GM12872 (cell line): Measurements from ENCODE around the gene TTLL3.

Experiments used
- TF ChIP-seq, protein P1 (sequence below): IDR thresholded peaks from 3 replicates; pipeline ENCODE4 v1.5.1; 2011; ENCODE audit warnings: low read depth, mild to moderate bottlenecking, low read length, moderate library complexity; ENCODE audit not compliant: insufficient read depth

The TTLL3 gene, protein sequence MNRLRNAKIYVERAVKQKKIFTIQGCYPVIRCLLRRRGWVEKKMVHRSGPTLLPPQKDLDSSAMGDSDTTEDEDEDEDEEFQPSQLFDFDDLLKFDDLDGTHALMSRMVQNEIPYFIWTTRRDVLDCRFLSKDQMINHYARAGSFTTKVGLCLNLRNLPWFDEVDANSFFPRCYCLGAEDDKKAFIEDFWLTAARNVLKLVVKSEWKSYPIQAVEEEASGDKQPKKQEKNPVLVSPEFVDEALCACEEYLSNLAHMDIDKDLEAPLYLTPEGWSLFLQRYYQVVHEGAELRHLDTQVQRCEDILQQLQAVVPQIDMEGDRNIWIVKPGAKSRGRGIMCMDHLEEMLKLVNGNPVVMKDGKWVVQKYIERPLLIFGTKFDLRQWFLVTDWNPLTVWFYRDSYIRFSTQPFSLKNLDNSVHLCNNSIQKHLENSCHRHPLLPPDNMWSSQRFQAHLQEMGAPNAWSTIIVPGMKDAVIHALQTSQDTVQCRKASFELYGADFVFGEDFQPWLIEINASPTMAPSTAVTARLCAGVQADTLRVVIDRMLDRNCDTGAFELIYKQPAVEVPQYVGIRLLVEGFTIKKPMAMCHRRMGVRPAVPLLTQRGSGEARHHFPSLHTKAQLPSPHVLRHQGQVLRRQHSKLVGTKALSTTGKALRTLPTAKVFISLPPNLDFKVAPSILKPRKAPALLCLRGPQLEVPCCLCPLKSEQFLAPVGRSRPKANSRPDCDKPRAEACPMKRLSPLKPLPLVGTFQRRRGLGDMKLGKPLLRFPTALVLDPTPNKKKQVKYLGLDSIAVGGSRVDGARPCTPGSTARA

DNA sequence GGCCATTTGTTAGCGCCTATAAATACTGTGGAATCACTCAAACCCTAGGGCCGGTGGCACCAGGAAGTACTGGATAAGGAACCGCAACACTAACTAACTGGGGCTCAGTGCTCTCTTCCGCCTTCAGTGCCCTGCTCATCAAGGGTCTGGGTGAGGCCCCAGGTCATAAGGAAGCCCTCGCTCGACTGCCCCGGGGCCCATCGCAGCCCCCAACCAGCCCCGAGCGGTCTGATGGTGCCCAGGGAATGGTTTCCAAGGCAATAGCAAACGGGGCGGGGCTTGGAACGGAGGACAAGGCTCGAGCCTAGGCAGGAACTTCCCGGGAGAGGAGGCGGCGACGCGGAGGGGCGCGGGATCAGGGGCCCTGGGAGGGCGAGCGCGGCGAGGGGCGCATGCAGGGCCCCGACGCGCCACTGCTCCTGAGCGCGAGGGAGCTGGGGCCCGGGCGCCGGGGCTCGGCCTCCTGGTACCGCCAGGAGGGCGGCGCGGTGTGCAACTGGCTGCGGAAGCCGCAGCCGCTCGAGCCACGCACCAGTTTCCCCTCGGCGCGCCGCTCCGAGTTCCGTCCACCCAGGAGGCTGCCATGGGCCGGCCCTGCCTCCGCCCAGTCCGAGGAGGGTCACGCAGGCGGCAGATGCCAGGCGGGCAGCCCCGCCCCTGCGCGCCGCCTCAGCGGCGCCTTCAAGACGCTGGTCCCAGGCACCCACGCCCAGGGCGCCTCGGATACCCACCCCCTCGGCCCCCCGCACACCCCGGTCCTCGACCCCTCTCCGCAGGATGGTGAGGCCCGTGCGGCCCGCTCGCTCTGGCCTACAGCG is at the start of gene TTLL3:
TSS of gene TTLL3 (plus strand) at position 648 of the 818 bp plus-strand sequence. CDS start 400 bp downstream, outside the sequence.
- TF ChIP-seq, protein P1, sequence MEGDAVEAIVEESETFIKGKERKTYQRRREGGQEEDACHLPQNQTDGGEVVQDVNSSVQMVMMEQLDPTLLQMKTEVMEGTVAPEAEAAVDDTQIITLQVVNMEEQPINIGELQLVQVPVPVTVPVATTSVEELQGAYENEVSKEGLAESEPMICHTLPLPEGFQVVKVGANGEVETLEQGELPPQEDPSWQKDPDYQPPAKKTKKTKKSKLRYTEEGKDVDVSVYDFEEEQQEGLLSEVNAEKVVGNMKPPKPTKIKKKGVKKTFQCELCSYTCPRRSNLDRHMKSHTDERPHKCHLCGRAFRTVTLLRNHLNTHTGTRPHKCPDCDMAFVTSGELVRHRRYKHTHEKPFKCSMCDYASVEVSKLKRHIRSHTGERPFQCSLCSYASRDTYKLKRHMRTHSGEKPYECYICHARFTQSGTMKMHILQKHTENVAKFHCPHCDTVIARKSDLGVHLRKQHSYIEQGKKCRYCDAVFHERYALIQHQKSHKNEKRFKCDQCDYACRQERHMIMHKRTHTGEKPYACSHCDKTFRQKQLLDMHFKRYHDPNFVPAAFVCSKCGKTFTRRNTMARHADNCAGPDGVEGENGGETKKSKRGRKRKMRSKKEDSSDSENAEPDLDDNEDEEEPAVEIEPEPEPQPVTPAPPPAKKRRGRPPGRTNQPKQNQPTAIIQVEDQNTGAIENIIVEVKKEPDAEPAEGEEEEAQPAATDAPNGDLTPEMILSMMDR: no peak

DNA sequence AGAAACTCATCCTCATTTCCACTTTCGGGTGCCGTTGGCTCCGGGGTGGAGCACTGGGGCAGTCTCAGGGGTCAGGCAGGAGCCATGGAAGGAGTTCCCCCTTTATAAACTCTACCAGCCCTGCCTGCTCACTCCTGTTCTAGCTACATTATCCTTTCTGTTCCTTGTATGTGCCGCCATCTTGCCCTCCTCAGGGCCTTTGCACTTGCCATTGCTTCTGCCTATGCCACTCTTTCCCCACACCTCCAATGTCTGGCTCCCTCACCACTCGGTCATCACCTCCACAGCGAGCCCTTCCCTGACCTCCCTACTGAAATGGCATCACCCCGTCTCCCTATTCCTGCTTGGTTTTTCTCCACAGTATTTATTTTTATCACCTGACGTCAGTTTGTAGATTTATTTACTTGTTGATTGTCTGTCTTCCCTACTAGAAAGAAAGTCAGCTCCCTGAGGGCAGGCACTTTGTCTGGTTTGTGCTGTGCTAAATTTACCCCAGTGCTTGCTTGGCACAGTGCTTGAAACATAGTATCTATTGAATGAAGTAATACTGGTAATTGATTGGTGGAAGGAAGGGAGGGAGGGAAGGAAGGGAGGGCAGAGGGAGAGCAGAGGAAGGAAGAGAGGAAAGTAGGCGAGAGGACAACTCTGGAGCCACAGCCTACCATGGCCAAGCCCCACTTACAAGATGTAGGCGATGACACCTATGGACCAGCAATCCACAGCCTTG is 49.1 kb upstream of the TTLL3 start:
- TF ChIP-seq, protein P1: no peak

DNA sequence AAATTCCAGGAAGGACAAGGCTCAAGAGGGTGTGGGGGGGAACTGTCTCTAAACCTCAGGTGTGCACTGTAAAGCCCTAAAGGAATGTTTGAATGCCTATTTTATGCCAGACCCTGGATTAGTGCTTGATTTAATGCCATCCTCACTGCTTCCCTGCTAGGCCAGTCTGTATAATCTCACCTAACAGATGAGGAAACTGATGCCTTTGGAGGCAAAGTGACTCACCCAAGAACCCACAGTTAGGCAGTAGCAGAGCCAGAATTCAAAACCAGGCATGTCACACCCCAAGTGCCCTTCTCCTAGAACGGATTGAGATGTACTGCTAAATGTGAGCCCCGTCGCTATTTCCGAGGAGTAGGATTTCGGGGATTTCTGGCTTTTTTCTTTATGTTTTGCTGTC is 48.1 kb upstream of the TTLL3 start:
- TF ChIP-seq, protein P1: no peak

DNA sequence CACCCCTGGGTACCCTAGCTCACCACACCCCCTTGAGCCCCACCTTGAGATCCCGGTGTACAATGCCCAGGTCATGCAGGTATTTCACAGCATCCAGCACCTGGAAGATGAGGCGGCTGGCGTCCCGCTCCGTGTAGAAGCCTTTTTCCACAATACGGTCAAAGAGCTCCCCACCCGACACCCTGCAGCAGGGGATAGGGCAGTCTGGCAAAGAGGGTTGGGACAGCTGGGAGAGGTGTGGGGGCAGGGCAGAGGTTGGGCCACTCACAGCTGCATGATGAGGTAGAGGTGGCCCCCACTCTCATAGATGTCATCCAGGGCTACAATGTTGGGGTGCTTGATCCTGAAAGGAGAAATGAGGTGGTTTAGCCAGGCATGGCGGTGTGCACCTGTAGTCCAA is 47.2 kb upstream of the TTLL3 start:
- TF ChIP-seq, protein P1: no peak

DNA sequence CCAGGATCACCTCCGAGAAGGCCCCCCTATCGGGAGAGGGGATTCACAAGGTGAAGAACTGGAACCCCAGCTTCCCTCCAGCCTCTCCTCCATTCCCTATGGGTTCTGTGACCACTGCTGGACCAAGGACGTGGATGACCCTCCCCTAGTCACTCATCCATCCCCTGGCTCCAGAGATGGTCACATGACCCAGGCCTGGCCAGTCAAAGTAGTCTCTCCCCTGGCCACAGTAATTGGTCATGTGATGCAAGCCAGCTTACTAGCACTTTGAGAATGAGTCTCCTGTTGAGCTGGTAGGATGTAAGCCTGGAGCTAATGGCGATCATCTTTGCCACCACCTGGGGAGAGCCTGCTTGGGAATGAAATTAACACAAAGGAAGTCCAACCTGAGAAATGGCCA is 44.2 kb upstream of the TTLL3 start:
- TF ChIP-seq, protein P1: no peak

DNA sequence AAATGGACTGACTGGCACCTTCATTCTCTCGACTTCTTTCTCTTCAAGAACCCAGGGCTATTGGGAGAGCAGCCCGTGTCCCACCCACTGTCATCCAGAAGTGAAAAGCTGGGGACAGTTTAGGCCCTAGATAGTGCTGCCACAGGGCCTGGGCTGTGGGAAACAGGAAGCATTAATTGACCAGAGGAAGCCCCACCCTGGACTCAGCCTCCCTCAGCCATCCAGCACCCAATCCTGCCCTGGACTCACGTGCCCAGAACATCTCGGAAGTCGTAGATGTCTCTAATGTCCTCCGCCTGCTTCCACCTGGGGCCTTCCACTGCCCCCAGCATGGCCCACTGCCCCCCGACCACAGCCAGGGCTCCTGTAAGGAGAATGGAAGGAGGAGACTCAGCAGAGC is 42.6 kb upstream of the TTLL3 start:
- TF ChIP-seq, protein P1: no peak
